HFFc6 (cell line): ENCODE data around the gene MAS1. TPM values are rescaled to one million over a fixed set of nuclear protein-coding genes. Genes with fewer than 3 reads are reported as not detected.

Source experiments
- DNase-seq: peaks from one replicate; pipeline ENCODE4 v3.0.0-alpha.2; 2018
- H3K27ac Mint-ChIP-seq: 2 replicates; pipeline ENCODE4 v1.8.0; 2020; ENCODE audit warnings: mild to moderate bottlenecking, mixed read lengths
- H3K27me3 Mint-ChIP-seq: 2 replicates; pipeline ENCODE4 v1.8.0; 2021; ENCODE audit warnings: mild to moderate bottlenecking, moderate library complexity, mixed read lengths; ENCODE audit not compliant: insufficient read depth
- H3K36me3 Mint-ChIP-seq: 2 replicates; pipeline ENCODE4 v1.8.0; 2021; ENCODE audit warnings: low read depth, mixed read lengths
- H3K4me1 Mint-ChIP-seq: 2 replicates; pipeline ENCODE4 v1.8.0; 2020; ENCODE audit warnings: low read depth, mixed read lengths
- H3K4me3 Mint-ChIP-seq: 2 replicates; pipeline ENCODE4 v1.8.0; 2020; ENCODE audit warnings: mild to moderate bottlenecking, moderate library complexity, mixed read lengths
- H3K9me3 Mint-ChIP-seq: 2 replicates; pipeline ENCODE4 v1.8.0; 2020; ENCODE audit warnings: mild to moderate bottlenecking, mixed read lengths
- total RNA-seq, 6 experiments: library from RNA; stranded (reverse); fragmentation: NEBNext Ultra II Directional; extraction: Animal tissue kit (Norgen Biotek cat#: 25700); gene quantifications; 2 replicates in 1 of 6; 3 replicates in 5 of 6; pipeline ENCODE4 v1.2.3, GENCODE V29; 2021
- TF ChIP-seq, protein P1 (sequence below): fragments of 200-600 bp; sonication (generic); IDR thresholded peaks from 2 replicates; pipeline ENCODE4 v1.5.0; 2021; ENCODE audit warnings: antibody characterized with exemption, mild to moderate bottlenecking

Gene MAS1
- total RNA-seq, 6 experiments from 2014 or later: not detected

DNA sequence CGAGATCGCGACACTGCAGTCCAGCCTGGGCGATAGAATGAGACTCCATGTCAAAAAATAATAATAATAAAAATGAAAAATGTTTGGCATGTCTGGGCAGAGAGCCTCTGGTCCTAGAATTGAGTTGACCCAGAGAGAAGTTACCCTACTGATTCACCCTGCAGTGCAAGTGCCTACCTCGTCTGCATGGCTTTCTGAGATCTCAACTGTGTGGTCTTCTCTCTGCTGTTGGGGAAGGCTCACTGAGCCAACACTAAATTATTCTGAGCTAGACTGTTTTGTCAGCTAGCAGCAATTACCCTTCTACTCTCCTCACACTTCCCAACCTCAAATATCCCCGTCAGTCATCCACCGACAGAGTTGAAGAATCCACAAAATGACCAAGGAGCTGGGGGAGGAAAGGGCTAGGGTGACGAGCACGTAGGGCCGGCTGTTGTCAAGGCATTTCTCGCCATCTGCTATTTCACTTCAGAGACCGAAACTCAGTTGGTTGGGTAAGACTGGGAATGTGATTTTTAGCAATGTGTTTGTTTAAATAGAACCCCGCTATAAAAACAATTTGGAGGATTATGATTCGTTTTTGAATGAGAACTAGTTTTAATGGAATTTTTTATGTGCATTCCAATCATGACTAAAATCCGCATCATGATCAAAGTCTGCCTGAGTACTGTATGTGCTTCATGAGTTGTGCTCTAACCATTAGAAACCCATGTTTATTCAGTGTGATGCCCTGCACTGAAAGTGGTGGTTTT, 9.4 kb downstream of the MAS1 start:
- Mint-ChIP-seq H3K27me3 (peaks cover 4% of the 10 kb centered on the region; the same call in 1 of the 2 replicates), H3K9me3 (no peaks in the 10 kb centered on the region; the same call in 1 of the 2 replicates), H3K27ac (peak overlapping the region; percentile 88), H3K4me1 (peaks cover 27% of the 10 kb centered on the region), H3K4me3 (peak overlapping the region; percentile 78), H3K36me3 (no peaks in the 10 kb centered on the region)
- peak; percentile 95 for DNase-seq
- TF ChIP-seq, protein P1, sequence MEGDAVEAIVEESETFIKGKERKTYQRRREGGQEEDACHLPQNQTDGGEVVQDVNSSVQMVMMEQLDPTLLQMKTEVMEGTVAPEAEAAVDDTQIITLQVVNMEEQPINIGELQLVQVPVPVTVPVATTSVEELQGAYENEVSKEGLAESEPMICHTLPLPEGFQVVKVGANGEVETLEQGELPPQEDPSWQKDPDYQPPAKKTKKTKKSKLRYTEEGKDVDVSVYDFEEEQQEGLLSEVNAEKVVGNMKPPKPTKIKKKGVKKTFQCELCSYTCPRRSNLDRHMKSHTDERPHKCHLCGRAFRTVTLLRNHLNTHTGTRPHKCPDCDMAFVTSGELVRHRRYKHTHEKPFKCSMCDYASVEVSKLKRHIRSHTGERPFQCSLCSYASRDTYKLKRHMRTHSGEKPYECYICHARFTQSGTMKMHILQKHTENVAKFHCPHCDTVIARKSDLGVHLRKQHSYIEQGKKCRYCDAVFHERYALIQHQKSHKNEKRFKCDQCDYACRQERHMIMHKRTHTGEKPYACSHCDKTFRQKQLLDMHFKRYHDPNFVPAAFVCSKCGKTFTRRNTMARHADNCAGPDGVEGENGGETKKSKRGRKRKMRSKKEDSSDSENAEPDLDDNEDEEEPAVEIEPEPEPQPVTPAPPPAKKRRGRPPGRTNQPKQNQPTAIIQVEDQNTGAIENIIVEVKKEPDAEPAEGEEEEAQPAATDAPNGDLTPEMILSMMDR: no peak

- peaks cover 4% of the 10 kb centered on the region; the same call in 1 of the 2 replicates for H3K36me3 Mint-ChIP-seq
- no peaks in the 10 kb centered on the region for H3K9me3 Mint-ChIP-seq
- H3K4me3 Mint-ChIP-seq: no peak overlapping the region
- DNase-seq: no peak
- TF ChIP-seq, protein P1: no peak
- H3K27ac Mint-ChIP-seq: no peak overlapping the region
- H3K27me3 Mint-ChIP-seq: peaks cover 13% of the 10 kb centered on the region
- H3K4me1 Mint-ChIP-seq: peaks cover 27% of the 10 kb centered on the region
These were observed 11.8 kb downstream of the MAS1 start for GRCh38 chr6:159902620-159903019.

GRCh38 chr6:159904497-159904911, 13.7 kb downstream of the MAS1 start:
- TF ChIP-seq, protein P1: no peak
- Mint-ChIP-seq H3K36me3 (peaks cover 4% of the 10 kb centered on the region; the same call in 1 of the 2 replicates), H3K4me1 (peaks cover 18% of the 10 kb centered on the region), H3K27me3 (peaks cover 28% of the 10 kb centered on the region), H3K9me3 (no peaks in the 10 kb centered on the region), H3K4me3 (no peak overlapping the region), H3K27ac (no peak overlapping the region)
- no peak for DNase-seq

- H3K27me3 Mint-ChIP-seq: peaks cover 41% of the 10 kb centered on the region
- no peaks in the 10 kb centered on the region for H3K4me1 Mint-ChIP-seq
- no peaks in the 10 kb centered on the region for H3K9me3 Mint-ChIP-seq
- DNase-seq: no peak
- H3K27ac Mint-ChIP-seq: no peak overlapping the region
- peaks cover 14% of the 10 kb centered on the region for H3K36me3 Mint-ChIP-seq
- TF ChIP-seq, protein P1: no peak
- H3K4me3 Mint-ChIP-seq: no peak overlapping the region
These were observed 15.6 kb downstream of the MAS1 start for GRCh38 chr6:159906400-159906799.

DNA sequence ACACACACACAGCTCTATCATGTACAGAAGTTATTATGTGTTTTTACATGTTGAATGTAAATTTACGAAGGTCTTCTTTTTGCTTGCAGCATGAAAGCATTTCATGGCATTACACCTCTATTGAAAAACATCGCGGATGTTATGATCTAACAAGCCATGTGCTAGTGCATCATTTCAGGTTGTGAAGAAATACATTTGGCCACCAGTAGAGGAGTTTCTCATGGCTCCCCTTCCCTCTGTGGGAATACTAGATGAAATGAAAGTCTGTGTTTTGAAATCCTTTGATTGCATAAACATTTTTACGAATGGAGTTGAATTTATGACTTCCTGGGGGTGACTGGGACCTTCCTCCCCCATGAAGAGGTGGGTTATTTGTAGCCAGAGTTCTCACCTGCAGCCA, 17.7 kb downstream of the MAS1 start:
- no peak overlapping the region for H3K27ac Mint-ChIP-seq
- TF ChIP-seq, protein P1: no peak
- H3K4me3 Mint-ChIP-seq: no peak overlapping the region
- peaks cover 14% of the 10 kb centered on the region for H3K36me3 Mint-ChIP-seq
- no peaks in the 10 kb centered on the region for H3K9me3 Mint-ChIP-seq
- H3K27me3 Mint-ChIP-seq: peaks cover 58% of the 10 kb centered on the region
- DNase-seq: no peak
- no peaks in the 10 kb centered on the region for H3K4me1 Mint-ChIP-seq
